DOHH2 (cell line): ENCODE data around the gene TEAD4.

ENCODE experiments used
- H3F3A ChIP-seq: fragments of 200-600 bp; sonication (generic), shearing (Covaris generic); 2 replicates; pipeline ENCODE4 v1.6.0; 2016; ENCODE audit warnings: antibody characterized with exemption, mild to moderate bottlenecking; ENCODE audit not compliant: control insufficient read depth, insufficient read depth
- H3K27ac ChIP-seq: fragments of 200-600 bp; sonication (generic); 2 replicates; pipeline ENCODE4 v1.5.1; 2014; ENCODE audit warnings: low read depth, mild to moderate bottlenecking, low read length, moderate library complexity
- H3K27me3 ChIP-seq: fragments of 200-600 bp; sonication (generic); 2 replicates; pipeline ENCODE4 v1.6.1; 2014; ENCODE audit warnings: mild to moderate bottlenecking, low read length, mixed read lengths; ENCODE audit not compliant: control insufficient read depth
- H3K36me3 ChIP-seq: fragments of 200-600 bp; sonication (generic); 2 replicates; pipeline ENCODE4 v1.6.1; 2014; ENCODE audit warnings: mild to moderate bottlenecking, low read length, moderate library complexity, mixed read lengths; ENCODE audit not compliant: control insufficient read depth
- H3K4me1 ChIP-seq: fragments of 200-600 bp; sonication (generic); 2 replicates; pipeline ENCODE4 v1.6.1; 2014; ENCODE audit warnings: mild to moderate bottlenecking, low read length, mixed read lengths; ENCODE audit not compliant: control insufficient read depth
- H3K4me2 ChIP-seq: fragments of 200-600 bp; sonication (generic); 2 replicates; pipeline ENCODE4 v1.6.0; 2014; ENCODE audit warnings: mild to moderate bottlenecking, low read length, moderate library complexity
- H3K4me3 ChIP-seq: fragments of 200-600 bp; sonication (generic); 2 replicates; pipeline ENCODE4 v1.5.1; 2014; ENCODE audit warnings: mild to moderate bottlenecking, low read length, mixed read lengths
- H3K79me2 ChIP-seq: fragments of 200-600 bp; sonication (generic); 2 replicates; pipeline ENCODE4 v1.6.1; 2014; ENCODE audit warnings: mild to moderate bottlenecking, low read length, mixed read lengths; ENCODE audit not compliant: control insufficient read depth
- H3K9me2 ChIP-seq: fragments of 200-600 bp; sonication (generic); replicated peaks from 2 replicates; pipeline ENCODE4 v1.6.1; 2014; ENCODE audit warnings: mild to moderate bottlenecking, low read length, mixed read lengths; ENCODE audit not compliant: control insufficient read depth
- H3K9me3 ChIP-seq: fragments of 200-600 bp; sonication (generic); 2 replicates; pipeline ENCODE4 v1.6.1; 2014; ENCODE audit warnings: antibody characterized with exemption, low read length, mixed read lengths; ENCODE audit not compliant: control insufficient read depth, insufficient read depth
- H4K20me1 ChIP-seq: fragments of 200-600 bp; sonication (generic); 2 replicates; pipeline ENCODE4 v1.6.0; 2014; ENCODE audit warnings: low read depth, mild to moderate bottlenecking, antibody characterized with exemption, low read length, moderate library complexity; ENCODE audit not compliant: control insufficient read depth, insufficient read depth
- CTCF ChIP-seq: fragments of 200-600 bp; sonication (generic); IDR thresholded peaks from one replicate; pipeline ENCODE4 v1.5.1; 2014; ENCODE audit warnings: antibody characterized with exemption, mild to moderate bottlenecking, low read depth, low read length; ENCODE audit not compliant: poor library complexity, severe bottlenecking
- EZH2phosphoT487 ChIP-seq: fragments of 200-600 bp; sonication (generic); IDR thresholded peaks from 2 replicates; pipeline ENCODE4 v1.6.1; 2017; ENCODE audit warnings: borderline replicate concordance, mild to moderate bottlenecking, antibody characterized with exemption, low read length, moderate library complexity, mixed read lengths

The TEAD4 gene

GRCh38 chr12:3069714-3070113 is 110.5 kb downstream of the TEAD4 start:
- Histone ChIP-seq H3K79me2 (no peaks in the 10 kb centered on the region), H4K20me1 (no peaks in the 10 kb centered on the region), H3K27ac (no peak overlapping the region), H3F3A (no peaks in the 10 kb centered on the region), H3K9me2 (no peaks in the 10 kb centered on the region), H3K9me3 (no peaks in the 10 kb centered on the region), H3K4me2 (no peak overlapping the region), H3K36me3 (no peaks in the 10 kb centered on the region), H3K4me3 (no peak overlapping the region), H3K27me3 (peaks cover 16% of the 10 kb centered on the region), H3K4me1 (peaks cover 7% of the 10 kb centered on the region)
- TF ChIP-seq CTCF (no peak), EZH2phosphoT487 (no peak)

- H3K9me2 ChIP-seq: no peaks in the 10 kb centered on the region
- no peak overlapping the region for H3K27ac ChIP-seq
- H4K20me1 ChIP-seq: no peaks in the 10 kb centered on the region
- H3K27me3 ChIP-seq: peaks cover 16% of the 10 kb centered on the region
- no peaks in the 10 kb centered on the region for H3K9me3 ChIP-seq
- no peaks in the 10 kb centered on the region for H3F3A ChIP-seq
- no peaks in the 10 kb centered on the region for H3K79me2 ChIP-seq
- H3K4me1 ChIP-seq: peaks cover 7% of the 10 kb centered on the region
- no peak overlapping the region for H3K4me3 ChIP-seq
- TF ChIP-seq EZH2phosphoT487 (no peak), CTCF (no peak)
- no peaks in the 10 kb centered on the region for H3K36me3 ChIP-seq
- no peak overlapping the region for H3K4me2 ChIP-seq
Observed at GRCh38 chr12:3071107-3071506, 111.9 kb downstream of the TEAD4 start.

- TF ChIP-seq EZH2phosphoT487 (no peak), CTCF (no peak)
Observed at GRCh38 chr12:3071710-3072109, 112.5 kb downstream of the TEAD4 start.

More at GRCh38 chr12:3071710-3072109, 112.5 kb downstream of the TEAD4 start:
- Histone ChIP-seq H3K27me3 (peaks cover 22% of the 10 kb centered on the region), H4K20me1 (no peaks in the 10 kb centered on the region), H3F3A (no peaks in the 10 kb centered on the region), H3K4me1 (peaks cover 10% of the 10 kb centered on the region), H3K4me3 (no peak overlapping the region), H3K27ac (no peak overlapping the region), H3K9me3 (no peaks in the 10 kb centered on the region), H3K79me2 (no peaks in the 10 kb centered on the region), H3K4me2 (no peak overlapping the region), H3K36me3 (no peaks in the 10 kb centered on the region), H3K9me2 (no peaks in the 10 kb centered on the region)
